NCI-H748 treated with DMSO at 0.1 percent for 48 hours (cell line): Measurements from ENCODE around the gene PCDHB14.
"Not testable (repeated sequence)": the region's sequence is repeated elsewhere in the genome, so short reads cannot be mapped to it uniquely, and the experiment has no call there.

Source experiments
- DNase-seq: peaks from one replicate; lab custom pipeline; 2025; lab: John Stamatoyannopoulos, UW

Gene PCDHB14

GRCh38 chr5:141223112-141223783 lies at the start of gene PCDHB14:
Gene PCDHB14 (plus strand): TSS chr5:141223343. CDS start chr5:141223506, 163 bp downstream.
- DNase-seq, result peak; percentile 82

GRCh38 chr5:141174291-141175104 lies 48.6 kb upstream of the PCDHB14 start:
- not testable (repeated sequence) for DNase-seq

DNA sequence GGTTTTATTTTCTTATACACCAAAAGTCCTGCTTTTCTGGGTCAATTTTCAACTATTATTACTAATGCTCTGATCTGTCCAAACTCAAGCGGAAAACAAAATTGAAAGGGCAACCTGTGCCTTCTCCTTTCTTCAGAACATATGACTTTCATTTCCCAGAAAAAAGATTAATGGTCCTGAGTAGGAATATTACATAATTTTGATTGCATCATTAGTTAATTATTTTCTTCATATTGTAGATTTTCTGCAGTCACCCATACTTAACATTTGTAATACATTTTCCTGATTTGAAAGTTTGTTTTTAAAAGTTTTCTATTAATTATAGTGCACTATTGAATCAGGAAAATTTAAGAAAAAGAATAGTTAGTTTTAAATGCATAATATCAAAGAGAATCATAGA lies 47.2 kb upstream of the PCDHB14 start:
- no peak for DNase-seq

DNA sequence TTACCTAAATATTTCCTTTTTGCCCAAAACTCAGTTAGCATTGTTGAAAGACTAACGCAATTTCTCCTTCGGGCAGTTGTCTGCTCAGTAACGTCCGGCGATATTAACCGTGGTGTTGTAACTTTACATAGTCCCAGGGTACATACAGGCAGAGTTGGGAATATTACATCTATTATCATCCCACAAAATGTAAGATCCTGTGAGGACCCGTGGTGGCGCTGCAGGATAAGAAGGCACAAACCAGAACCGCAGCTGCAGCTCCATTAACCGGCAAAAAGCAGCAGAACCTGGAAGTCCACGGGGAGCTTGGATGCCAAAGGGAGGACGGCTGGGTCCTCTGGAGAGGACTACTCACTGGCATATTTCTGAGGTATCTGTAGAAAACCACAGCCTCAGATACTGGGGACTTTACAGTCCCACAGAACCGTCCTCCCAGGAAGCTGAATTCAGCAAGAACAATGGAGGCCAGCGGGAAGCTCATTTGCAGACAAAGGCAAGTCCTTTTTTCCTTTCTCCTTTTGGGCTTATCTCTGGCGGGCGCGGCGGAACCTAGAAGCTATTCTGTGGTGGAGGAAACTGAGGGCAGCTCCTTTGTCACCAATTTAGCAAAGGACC lies 45.5 kb upstream of the PCDHB14 start, which contains the start of gene PCDHB8:
PCDHB8 (plus strand) TSS at position 214 of the 615 bp plus-strand sequence; CDS start at position 459, 245 bp downstream.
- peak; percentile 65 for DNase-seq

DNA sequence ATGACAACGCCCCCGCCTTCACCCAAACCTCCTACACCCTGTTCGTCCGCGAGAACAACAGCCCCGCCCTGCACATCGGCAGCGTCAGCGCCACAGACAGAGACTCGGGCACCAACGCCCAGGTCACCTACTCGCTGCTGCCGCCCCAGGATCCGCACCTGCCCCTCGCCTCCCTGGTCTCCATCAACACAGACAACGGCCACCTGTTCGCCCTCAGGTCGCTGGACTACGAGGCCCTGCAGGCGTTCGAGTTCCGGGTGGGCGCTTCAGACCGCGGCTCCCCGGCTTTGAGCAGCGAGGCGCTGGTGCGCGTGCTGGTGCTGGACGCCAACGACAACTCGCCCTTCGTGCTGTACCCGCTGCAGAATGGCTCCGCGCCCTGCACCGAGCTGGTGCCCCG lies 43.8 kb upstream of the PCDHB14 start:
- not testable (repeated sequence) for DNase-seq

DNA sequence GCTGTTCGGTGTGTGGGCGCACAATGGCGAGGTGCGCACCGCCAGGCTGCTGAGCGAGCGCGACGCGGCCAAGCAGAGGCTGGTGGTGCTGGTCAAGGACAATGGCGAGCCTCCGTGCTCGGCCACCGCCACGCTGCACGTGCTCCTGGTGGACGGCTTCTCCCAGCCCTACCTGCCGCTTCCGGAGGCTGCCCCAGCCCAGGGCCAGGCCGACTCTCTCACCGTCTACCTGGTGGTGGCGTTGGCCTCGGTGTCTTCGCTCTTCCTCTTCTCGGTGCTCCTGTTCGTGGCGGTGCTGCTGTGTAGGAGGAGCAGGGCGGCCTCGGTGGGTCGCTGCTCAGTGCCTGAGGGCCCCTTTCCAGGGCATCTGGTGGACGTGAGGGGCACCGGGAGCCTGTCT lies 43.3 kb upstream of the PCDHB14 start:
- DNase-seq, result not testable (repeated sequence)

DNA sequence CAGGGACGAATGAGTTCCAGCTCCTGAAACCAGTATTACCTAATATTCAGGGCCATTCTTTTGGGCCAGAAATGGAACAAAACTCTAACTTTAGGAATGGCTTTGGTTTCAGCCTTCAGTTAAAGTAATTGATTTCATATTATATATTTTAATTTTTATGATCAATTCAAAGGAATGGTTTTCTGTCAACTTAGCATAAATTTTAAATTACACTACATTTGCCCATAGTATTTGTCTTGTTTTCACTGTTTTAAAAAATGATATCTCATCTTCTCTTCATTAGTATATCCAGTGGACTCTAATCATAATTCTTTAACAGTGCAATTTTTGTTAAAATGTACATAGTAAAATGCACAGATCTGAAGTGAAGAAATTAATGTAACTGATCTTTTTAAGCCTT lies 42.8 kb upstream of the PCDHB14 start:
- DNase-seq, result no peak

GRCh38 chr5:141182248-141182647 lies 40.9 kb upstream of the PCDHB14 start, which contains the start of gene PCDHB16:
Gene PCDHB16 (plus strand): TSS chr5:141182387. CDS start chr5:141182560, 173 bp downstream.
- peak; percentile 24 for DNase-seq

GRCh38 chr5:141184117-141184855 lies 38.9 kb upstream of the PCDHB14 start:
- DNase-seq, result not testable (repeated sequence)

DNA sequence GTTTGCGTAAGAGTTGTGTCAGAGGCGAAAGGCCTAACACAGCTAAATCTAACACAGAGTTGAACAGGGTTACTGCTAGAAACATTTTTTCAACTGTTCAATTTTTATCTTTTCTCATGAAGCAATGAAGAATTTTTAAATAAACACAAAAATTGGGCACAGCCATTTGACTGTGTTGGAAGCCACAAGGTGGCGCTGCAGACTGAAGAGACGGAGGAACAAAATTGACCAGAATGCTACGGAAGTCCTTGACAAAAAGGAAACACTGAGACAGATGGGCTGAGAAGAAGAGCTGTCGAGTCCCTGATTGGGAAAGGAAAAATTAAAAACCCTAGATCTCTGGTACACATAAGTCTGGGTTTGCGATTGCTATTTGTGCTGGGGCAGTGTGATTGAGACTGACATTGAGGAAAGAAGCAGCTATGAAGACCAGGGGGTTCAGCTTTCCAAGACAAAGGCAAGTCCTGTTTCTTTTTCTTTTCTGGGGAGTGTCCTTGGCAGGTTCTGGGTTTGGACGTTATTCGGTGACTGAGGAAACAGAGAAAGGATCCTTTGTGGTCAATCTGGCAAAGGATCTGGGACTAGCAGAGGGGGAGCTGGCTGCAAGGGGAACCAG lies 36.1 kb upstream of the PCDHB14 start, which contains the start of gene PCDHB9:
PCDHB9 (plus strand) TSS at position 265 of the 616 bp plus-strand sequence; CDS start at position 423, 158 bp downstream.
- DNase-seq, result peak; percentile 75

GRCh38 chr5:141188682-141189081 lies 34.5 kb upstream of the PCDHB14 start:
- not testable (repeated sequence) for DNase-seq

- DNase-seq, result not testable (repeated sequence)
Observed at GRCh38 chr5:141189131-141189530, 34.0 kb upstream of the PCDHB14 start.

DNA sequence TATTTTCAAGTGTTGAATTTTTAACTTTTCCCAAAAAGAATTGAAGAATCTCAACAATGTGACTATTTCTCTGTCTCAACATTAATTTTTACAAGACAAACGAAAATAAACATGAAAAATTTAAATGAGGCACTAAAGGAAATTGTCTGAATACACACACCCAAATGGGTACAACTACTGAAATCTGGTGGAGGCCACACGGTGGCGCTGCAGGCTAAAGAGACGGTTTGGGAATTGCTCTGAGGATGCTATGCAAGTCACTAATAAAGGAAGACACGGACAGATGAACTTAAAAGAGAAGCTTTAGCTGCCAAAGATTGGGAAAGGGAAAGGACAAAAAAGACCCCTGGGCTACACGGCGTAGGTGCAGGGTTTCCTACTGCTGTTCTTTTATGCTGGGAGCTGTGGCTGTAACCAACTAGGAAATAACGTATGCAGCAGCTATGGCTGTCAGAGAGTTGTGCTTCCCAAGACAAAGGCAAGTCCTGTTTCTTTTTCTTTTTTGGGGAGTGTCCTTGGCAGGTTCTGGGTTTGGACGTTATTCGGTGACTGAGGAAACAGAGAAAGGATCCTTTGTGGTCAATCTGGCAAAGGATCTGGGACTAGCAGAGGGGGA lies 30.9 kb upstream of the PCDHB14 start, which contains the start of gene PCDHB10:
PCDHB10 (plus strand) TSS at position 244 of the 616 bp plus-strand sequence; CDS start at position 444, 200 bp downstream.
- peak; percentile 89 for DNase-seq

DNA sequence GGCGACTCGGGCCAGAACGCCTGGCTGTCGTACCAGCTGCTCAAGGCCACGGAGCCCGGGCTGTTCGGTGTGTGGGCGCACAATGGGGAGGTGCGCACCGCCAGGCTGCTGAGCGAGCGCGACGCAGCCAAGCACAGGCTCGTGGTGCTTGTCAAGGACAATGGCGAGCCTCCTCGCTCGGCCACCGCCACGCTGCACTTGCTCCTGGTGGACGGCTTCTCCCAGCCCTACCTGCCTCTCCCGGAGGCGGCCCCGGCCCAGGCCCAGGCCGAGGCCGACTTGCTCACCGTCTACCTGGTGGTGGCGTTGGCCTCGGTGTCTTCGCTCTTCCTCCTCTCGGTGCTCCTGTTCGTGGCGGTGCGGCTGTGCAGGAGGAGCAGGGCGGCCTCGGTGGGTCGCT lies 28.8 kb upstream of the PCDHB14 start:
- not testable (repeated sequence) for DNase-seq

DNA sequence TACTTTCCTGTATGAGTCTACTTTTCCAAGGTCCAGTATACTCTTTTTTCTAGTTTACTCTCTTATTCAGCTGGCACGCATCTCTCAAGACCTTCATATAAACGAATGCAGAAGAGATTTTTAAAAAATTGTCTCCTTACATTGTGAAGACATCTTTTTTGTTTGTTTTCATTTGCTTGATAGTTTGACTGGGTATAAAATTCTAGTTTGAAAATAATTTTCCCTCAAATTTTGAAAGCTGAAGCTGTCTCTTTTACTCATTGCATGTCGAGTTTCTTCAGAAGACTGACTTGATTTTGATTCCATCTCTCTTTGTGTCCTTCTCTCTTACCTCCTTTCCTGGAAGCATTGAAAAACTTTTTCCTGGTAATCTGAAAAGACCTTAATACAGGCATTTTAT lies 26.8 kb upstream of the PCDHB14 start:
- no peak for DNase-seq

GRCh38 chr5:141199359-141200235 lies 23.5 kb upstream of the PCDHB14 start, which contains the start of gene PCDHB11:
Gene PCDHB11 (plus strand): TSS chr5:141199627. CDS start chr5:141199775, 148 bp downstream.
- peak; percentile 85 for DNase-seq

DNA sequence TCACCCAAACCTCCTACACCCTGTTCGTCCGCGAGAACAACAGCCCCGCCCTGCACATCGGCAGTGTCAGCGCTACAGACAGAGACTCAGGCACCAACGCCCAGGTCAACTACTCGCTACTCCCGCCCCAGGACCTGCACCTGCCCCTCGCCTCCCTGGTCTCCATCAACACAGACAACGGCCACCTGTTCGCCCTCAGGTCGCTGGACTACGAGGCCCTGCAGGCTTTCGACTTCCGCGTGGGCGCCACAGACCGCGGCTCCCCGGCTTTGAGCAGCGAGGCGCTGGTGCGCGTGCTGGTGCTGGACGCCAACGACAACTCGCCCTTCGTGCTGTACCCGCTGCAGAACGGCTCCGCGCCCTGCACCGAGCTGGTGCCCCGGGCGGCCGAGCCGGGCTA lies 22.0 kb upstream of the PCDHB14 start:
- DNase-seq, result not testable (repeated sequence)

GRCh38 chr5:141201646-141202045 lies 21.5 kb upstream of the PCDHB14 start:
- not testable (repeated sequence) for DNase-seq

GRCh38 chr5:141208478-141208877 lies 14.7 kb upstream of the PCDHB14 start, which contains the start of gene PCDHB12:
Gene PCDHB12 (plus strand): TSS chr5:141208719. CDS start chr5:141208908, 189 bp downstream.
- peak; percentile 79 for DNase-seq
